Measurements from ENCODE around the gene CNTNAP2.

DNA sequence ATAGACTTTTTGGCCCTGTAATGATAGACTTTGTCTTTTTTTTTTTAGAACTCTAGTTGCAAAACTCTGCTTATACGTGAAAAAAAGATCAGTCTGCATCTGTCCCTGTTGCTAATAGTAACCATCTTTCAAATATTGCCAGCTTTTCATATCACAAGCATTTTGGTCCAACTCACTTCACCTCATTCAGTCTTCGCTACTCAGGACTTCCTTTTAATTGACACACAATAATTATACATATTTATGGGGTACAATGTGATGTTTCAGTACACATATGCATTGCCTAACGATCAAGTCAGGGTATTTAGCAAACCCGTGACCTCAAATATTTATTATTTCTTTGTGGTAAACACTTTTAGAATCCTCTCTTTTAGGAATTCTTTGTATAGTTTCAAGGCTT, 1606.9 kb downstream of the CNTNAP2 start:
- TF ChIP-seq, protein P1, sequence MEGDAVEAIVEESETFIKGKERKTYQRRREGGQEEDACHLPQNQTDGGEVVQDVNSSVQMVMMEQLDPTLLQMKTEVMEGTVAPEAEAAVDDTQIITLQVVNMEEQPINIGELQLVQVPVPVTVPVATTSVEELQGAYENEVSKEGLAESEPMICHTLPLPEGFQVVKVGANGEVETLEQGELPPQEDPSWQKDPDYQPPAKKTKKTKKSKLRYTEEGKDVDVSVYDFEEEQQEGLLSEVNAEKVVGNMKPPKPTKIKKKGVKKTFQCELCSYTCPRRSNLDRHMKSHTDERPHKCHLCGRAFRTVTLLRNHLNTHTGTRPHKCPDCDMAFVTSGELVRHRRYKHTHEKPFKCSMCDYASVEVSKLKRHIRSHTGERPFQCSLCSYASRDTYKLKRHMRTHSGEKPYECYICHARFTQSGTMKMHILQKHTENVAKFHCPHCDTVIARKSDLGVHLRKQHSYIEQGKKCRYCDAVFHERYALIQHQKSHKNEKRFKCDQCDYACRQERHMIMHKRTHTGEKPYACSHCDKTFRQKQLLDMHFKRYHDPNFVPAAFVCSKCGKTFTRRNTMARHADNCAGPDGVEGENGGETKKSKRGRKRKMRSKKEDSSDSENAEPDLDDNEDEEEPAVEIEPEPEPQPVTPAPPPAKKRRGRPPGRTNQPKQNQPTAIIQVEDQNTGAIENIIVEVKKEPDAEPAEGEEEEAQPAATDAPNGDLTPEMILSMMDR (IDR thresholded peaks at IDR 0.05): no peak
- no peak for TF ChIP-seq POLR2A (IDR thresholded peaks at IDR 0.05)
- TF ChIP-seq EP300 (IDR thresholded peaks at IDR 0.05): no peak
